ENCODE data around the gene RNF2.

The RNF2 gene

DNA sequence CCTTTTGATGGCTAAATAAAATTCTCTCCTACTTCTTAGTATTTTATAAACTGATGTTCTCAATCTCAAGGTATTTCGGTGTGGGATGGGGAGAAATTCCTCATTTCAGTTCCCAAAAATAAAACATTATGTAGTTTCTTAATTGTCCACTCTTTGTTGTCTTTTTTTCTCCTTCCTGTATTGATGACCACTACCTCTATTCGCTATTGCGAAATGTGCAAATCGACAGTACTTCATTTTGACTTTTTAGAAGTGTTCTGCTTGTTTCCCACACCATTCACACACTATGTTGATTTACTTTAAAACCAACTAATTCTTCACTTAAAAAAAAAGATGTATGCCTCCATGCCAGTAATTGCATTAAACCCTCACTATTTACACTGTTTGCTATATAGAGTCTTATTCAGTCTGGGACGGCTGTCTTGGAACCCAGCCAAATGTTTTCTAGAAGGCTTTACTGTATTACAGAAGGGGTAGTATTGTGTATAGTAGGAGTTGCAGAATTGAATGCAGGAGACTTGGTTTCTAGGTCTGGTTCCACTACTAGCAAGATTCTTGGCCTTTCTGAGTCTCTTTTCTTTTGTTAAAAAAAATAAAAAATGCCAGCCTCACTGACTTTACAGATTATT, 5.6 kb downstream of the RNF2 start:
- TF ChIP-seq, protein P1, sequence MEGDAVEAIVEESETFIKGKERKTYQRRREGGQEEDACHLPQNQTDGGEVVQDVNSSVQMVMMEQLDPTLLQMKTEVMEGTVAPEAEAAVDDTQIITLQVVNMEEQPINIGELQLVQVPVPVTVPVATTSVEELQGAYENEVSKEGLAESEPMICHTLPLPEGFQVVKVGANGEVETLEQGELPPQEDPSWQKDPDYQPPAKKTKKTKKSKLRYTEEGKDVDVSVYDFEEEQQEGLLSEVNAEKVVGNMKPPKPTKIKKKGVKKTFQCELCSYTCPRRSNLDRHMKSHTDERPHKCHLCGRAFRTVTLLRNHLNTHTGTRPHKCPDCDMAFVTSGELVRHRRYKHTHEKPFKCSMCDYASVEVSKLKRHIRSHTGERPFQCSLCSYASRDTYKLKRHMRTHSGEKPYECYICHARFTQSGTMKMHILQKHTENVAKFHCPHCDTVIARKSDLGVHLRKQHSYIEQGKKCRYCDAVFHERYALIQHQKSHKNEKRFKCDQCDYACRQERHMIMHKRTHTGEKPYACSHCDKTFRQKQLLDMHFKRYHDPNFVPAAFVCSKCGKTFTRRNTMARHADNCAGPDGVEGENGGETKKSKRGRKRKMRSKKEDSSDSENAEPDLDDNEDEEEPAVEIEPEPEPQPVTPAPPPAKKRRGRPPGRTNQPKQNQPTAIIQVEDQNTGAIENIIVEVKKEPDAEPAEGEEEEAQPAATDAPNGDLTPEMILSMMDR (IDR thresholded peaks at IDR 0.05), result no peak
- intact Hi-C loops (cut with DNase I; ENCODE audit: low total_unique reads), result no loop called here
- H3K9me3 ChIP-seq, result no peaks in the 10 kb centered on the region
- no peaks in the 10 kb centered on the region for H3K36me3 ChIP-seq
- no peak for DNase-seq
- H3K4me3 ChIP-seq, result no peak overlapping the region
- H3K4me1 ChIP-seq, result peaks cover 0 to 19% (median 13%) of the 10 kb centered on the region in 4 donors
- no peak overlapping the region for H3K27ac ChIP-seq
- H3K27me3 ChIP-seq, result no peaks in the 10 kb centered on the region

DNA sequence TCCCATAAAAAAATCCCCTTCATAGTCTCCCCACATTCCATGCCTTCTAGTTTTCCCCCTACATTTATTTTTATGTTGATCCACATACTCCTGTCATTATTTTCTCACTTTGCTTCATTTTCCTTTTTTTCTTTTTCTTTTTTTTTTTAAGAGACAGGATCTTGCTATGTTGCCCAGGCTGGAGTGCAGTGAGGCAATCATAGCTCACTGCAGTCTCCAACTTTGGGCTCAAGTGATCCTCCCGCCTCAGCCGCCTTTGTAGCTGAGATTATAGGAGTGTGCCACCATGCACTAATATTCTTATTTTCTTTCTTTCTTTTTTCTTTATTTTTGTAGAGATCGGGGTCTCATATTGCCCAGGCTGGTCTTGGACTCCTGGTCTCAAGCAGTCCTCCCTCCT, 7.8 kb downstream of the RNF2 start:
- Histone ChIP-seq H3K36me3 (no peaks in the 10 kb centered on the region), H3K4me3 (no peak overlapping the region), H3K27me3 (no peaks in the 10 kb centered on the region), H3K27ac (no peak overlapping the region), H3K4me1 (peaks cover 0 to 4% (median 2%) of the 10 kb centered on the region in 4 donors), H3K9me3 (no peaks in the 10 kb centered on the region)
- DNase-seq, result no peak
- TF ChIP-seq, protein P1 (IDR thresholded peaks at IDR 0.05), result no peak
- intact Hi-C loops (cut with DNase I; ENCODE audit: low total_unique reads), result no loop called here

DNA sequence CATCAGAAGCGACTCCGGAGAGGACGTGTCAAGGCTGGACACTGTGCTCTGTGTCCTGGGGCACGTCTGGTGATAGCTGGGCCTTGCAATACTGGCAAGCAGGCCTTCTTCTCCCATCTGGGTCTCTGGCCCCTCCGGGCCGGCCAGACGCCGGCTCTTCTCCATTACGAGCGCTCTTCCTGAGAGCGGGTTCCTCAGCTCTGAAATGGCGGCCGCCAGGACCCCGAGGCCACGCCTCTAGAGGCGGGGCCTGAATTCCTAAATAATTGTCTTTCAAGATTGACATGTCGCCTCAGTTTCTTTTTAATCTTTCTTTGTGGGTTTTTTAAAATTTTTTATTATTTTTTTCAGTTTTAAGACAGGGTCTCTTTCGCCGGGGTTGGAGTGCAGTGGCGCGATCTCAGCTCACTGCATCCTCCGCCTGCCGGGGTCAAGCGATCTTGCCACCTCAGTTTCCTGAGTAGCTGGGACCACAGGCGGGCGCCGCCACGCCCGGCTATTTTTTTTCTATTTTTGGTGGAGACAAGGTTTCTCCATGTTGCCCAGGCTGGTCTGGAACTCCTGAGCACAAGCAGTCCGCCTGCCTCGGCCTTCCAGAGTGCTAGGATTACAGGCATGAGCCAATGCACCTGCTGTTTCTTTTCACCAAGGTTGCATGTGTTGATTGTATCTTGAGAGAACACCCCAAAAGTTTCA, 9.2 kb downstream of the RNF2 start:
- intact Hi-C loops (cut with DNase I; ENCODE audit: low total_unique reads), result no loop called here
- Histone ChIP-seq H3K9me3 (no peaks in the 10 kb centered on the region), H3K4me3 (no peak overlapping the region), H3K36me3 (no peaks in the 10 kb centered on the region), H3K27me3 (no peaks in the 10 kb centered on the region), H3K4me1 (peaks cover 0 to 9% (median 4%) of the 10 kb centered on the region in 4 donors), H3K27ac (no peak overlapping the region)
- TF ChIP-seq, protein P1 (IDR thresholded peaks at IDR 0.05), result no peak
- no peak for DNase-seq

DNA sequence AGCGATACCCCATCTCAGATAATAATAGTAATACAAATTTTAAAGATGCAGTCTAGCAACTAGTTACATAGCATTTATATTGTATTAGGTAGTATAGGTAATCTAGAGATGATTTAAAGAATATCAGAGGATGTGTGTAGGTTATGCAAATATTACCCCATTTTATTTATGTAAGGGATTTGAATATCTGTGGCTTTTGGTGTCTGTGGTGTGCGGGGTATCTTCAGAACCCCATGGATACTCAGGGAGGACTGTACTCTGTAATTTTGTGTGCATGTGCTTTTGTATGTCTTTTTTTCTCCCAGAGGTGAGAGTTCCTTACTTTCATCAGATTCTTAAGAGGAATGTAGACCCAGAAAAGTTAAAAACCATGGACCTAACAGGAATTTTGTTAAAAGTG, 12.8 kb downstream of the RNF2 start:
- Histone ChIP-seq H3K4me1 (peaks cover 0 to 39% (median 6%) of the 10 kb centered on the region in 4 donors), H3K27me3 (no peaks in the 10 kb centered on the region), H3K27ac (no peak overlapping the region), H3K9me3 (no peaks in the 10 kb centered on the region), H3K4me3 (no peak overlapping the region), H3K36me3 (no peaks in the 10 kb centered on the region)
- TF ChIP-seq, protein P1 (IDR thresholded peaks at IDR 0.05), result no peak
- intact Hi-C loops (cut with DNase I; ENCODE audit: low total_unique reads), result no loop called here
- DNase-seq, result no peak

DNA sequence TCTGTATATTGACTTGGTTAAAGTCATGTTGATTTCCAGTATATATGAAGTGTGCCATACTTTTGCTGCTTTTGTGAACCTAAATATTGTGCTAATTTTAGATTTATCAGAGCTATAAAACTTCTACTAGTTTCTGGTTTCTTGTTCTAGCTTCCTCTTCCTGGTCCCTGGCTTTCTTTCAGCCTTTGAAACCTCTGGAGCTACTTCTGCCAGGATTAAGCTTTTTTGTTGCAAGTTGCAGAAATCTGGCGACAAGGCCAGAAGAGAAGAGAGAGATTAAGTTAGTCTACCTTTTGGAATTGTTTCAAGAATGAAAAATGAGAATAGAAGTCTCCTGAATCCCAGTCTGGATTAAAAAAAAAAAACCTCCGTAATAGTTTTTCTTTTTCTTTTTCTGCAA, 13.5 kb downstream of the RNF2 start:
- Histone ChIP-seq H3K36me3 (no peaks in the 10 kb centered on the region), H3K27me3 (no peaks in the 10 kb centered on the region), H3K4me1 (peaks cover 0 to 40% (median 6%) of the 10 kb centered on the region in 4 donors), H3K9me3 (no peaks in the 10 kb centered on the region), H3K4me3 (no peak overlapping the region), H3K27ac (no peak overlapping the region)
- intact Hi-C loops (cut with DNase I; ENCODE audit: low total_unique reads), result no loop called here
- TF ChIP-seq, protein P1 (IDR thresholded peaks at IDR 0.05), result no peak
- DNase-seq, result no peak

Measured in tibial artery (tissue), 4 donors.